ENCODE data around the gene PTEN. TPM values are rescaled to one million over a fixed set of nuclear protein-coding genes. Genes with fewer than 3 reads are reported as not detected.
"Not testable (repeated sequence)": the region's sequence is repeated elsewhere in the genome, so short reads cannot be mapped to it uniquely, and the experiment has no call there.

PTEN gene
- total RNA-seq, 3 donors from 2014 or later, result 94.1 to 118 (median 118) TPM

DNA sequence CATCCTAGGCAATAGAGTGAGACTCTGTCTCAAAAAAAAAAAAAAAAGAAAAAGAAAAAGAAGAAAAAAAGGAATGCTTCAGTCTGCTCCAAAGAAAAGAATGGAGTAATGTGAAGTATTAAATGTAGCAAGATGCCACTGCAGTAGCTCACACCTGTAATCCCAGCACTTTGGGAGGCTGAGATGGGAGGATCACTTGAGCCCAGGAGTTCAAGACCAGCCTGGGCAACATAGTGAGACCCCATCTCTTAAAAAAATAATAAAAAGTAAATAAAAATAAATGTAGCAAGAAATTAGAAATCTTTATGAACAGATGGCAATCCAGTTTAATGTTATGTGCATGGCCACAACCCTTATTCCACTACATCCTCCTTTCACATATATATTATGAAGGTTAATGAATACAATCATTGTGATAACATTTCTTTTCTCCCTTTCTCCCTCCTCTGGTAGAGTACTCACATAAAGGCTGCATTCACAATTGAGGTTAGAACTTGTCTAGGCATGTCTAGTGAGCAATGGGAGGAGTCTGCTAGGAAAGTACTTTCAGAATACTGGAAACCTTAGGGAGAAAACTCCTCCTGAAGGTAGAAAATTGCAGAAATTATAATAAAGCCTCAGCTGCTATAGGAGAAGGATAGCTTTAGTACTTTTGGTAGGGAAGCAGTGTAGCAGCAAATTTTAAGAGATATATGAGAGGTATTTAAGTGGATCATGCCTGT lies 20.5 kb upstream of the PTEN start:
- no peaks in the 10 kb centered on the region for H3K9me3 ChIP-seq
- H3K36me3 ChIP-seq (ENCODE audit: low read depth), result no peaks in the 10 kb centered on the region
- ATAC-seq (peak; percentile 25), DNase-seq (no peak)
- H3K4me1 ChIP-seq (ENCODE audit: low read depth), result peaks cover 12% of the 10 kb centered on the region
- intact Hi-C loops (cut with DNase I, micrococcal nuclease), result loop anchor here (10.0 kb wide), 1 partner anchor 712 kb away; no protein-coding TSS in a partner anchor
- no peak for TF ChIP-seq CTCF (IDR thresholded peaks at IDR 0.05)
- H3K4me3 ChIP-seq, result no peak overlapping the region

DNA sequence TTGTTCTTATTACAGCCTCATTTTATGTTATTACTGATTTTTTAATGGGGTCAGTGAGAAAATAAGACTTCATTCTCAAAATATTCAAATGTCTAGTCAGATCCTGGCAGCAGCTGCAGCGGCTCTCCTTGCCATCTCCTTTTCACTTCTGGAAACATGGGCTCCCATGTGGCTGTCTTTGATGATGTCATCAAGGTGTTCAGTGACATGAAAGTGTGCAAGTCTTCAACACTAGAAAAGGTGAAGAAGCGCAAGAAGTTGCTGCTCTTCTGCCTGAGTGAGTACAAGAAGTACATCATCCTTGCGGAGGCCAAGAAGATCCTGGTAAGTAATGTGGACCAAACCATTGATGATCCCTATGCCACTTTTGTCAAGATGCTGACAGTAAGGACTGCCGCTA lies 19.7 kb upstream of the PTEN start:
- no peak for DNase-seq
- no peak for ATAC-seq
- H3K4me1 ChIP-seq (ENCODE audit: low read depth), result peaks cover 12% of the 10 kb centered on the region
- TF ChIP-seq CTCF (IDR thresholded peaks at IDR 0.05), result no peak
- no peak overlapping the region for H3K4me3 ChIP-seq
- H3K9me3 ChIP-seq, result no peaks in the 10 kb centered on the region
- intact Hi-C loops (cut with DNase I, micrococcal nuclease), result loop anchor here (10.0 kb wide), 1 partner anchor 711 kb away; no protein-coding TSS in a partner anchor
- no peaks in the 10 kb centered on the region for H3K36me3 ChIP-seq (ENCODE audit: low read depth)

DNA sequence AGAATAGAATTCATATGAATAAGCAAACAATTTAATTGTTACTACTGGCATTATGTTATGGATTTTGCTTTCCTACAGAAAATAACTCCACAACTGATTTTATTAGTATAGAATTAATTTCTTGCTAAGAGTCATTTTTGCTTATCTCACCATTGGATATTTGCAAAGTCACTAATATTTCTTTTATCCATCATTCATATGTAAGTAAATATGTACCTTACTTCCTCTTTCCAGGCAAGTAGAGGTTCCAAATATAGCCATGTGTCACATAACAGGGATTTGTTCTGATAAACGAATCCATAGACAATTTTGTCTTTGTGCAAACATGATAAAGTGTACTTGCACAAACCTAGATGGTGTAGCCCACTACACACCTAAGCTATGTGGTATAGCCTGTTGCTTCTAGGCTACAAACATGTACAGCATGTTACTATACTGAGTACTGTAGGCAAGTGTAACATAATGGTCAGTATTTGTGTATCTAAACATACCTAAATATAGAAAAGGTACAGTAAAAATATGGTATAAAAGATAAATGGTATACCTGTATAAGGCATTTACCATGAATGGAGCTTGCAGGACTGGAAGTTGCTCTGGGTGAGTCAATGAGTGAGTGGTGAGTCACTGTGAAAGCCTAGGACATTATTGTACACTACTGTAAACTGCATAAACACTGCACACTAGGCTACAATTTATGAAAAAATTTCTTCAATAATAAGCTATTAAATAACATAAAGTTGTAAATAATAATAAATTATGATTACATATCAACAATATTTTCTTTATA lies 18.4 kb upstream of the PTEN start:
- H3K4me1 ChIP-seq (ENCODE audit: low read depth), result peaks cover 12% of the 10 kb centered on the region
- H3K9me3 ChIP-seq, result no peaks in the 10 kb centered on the region
- intact Hi-C loops (cut with DNase I, micrococcal nuclease), result loop anchor here (10.0 kb wide), 1 partner anchor 710 kb away; no protein-coding TSS in a partner anchor
- no peaks in the 10 kb centered on the region for H3K36me3 ChIP-seq (ENCODE audit: low read depth)
- peak; percentile 28 for ATAC-seq
- DNase-seq, result no peak
- H3K4me3 ChIP-seq, result no peak overlapping the region
- TF ChIP-seq CTCF (IDR thresholded peaks at IDR 0.05), result no peak

DNA sequence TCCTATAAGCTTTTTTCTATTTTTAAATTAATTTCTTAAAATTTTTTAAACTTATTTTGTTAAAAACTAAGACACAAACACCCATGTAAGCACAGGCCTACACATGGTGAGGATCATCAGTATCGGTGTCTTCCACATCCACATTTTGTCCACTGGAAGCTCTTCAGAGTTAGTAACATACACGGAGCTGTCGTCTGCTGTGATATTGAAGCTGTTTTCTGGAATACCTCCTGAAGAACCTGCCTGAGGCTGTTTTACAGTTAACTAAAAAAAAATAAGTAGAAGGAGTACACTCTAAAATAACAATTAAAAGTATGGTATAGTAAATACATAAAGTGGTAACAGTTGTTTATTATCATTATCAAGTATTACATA lies 17.8 kb upstream of the PTEN start:
- DNase-seq (no peak), ATAC-seq (no peak)
- Histone ChIP-seq H3K9me3 (no peaks in the 10 kb centered on the region), H3K4me1 (ENCODE audit: low read depth) (peaks cover 12% of the 10 kb centered on the region), H3K4me3 (no peak overlapping the region), H3K36me3 (ENCODE audit: low read depth) (no peaks in the 10 kb centered on the region)
- intact Hi-C loops (cut with DNase I, micrococcal nuclease), result loop anchor here (10.0 kb wide), 1 partner anchor 709 kb away; no protein-coding TSS in a partner anchor
- no peak for TF ChIP-seq CTCF (IDR thresholded peaks at IDR 0.05)

DNA sequence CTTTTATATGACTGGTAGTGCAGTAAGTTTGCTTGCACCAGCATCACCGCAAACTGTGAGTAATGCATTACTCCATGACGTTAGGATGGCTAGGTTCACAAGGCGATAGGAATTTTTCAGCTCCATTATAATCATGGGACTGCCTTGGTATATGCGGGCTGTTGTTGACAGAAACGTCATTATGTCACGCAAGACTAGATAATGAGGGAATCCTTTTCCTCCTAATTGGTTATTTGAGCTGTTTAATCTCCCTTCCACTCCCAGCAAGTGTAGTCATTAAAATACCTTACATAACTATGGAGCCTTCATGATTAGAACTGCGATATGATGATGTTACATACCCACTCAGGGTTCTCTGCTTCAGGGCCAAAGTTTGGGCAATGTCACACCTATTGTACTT lies 17.4 kb upstream of the PTEN start:
- intact Hi-C loops (cut with DNase I, micrococcal nuclease), result loop anchor here (10.0 kb wide), 1 partner anchor 709 kb away; no protein-coding TSS in a partner anchor
- peaks cover 12% of the 10 kb centered on the region for H3K4me1 ChIP-seq (ENCODE audit: low read depth)
- no peaks in the 10 kb centered on the region for H3K36me3 ChIP-seq (ENCODE audit: low read depth)
- TF ChIP-seq CTCF (IDR thresholded peaks at IDR 0.05), result no peak
- DNase-seq (no peak), ATAC-seq (no peak)
- H3K4me3 ChIP-seq, result no peak overlapping the region
- H3K9me3 ChIP-seq, result no peaks in the 10 kb centered on the region

- DNase-seq; H3K36me3 ChIP-seq (ENCODE audit: low read depth); H3K9me3 ChIP-seq; ATAC-seq; H3K4me3 ChIP-seq: not testable (repeated sequence)
- intact Hi-C loops (cut with DNase I, micrococcal nuclease), result loop anchor here (10.0 kb wide), 1 partner anchor 708 kb away; no protein-coding TSS in a partner anchor
- peaks cover 12% of the 10 kb centered on the region for H3K4me1 ChIP-seq (ENCODE audit: low read depth)
Observed at GRCh38 chr10:87846711-87847110, 16.7 kb upstream of the PTEN start.

All from mucosa of descending colon (tissue), 3 donors.